ENCODE results near the gene MARK4. TPM values are rescaled to one million over a fixed set of nuclear protein-coding genes. Genes with fewer than 3 reads are reported as not detected.
A peak's percentile ranks its signal among the peaks of the same experiment; 100 is the strongest.

The MARK4 gene
- total and polyA plus RNA-seq, 4 donors = 3.5 to 11.1 (median 6.1) TPM

DNA sequence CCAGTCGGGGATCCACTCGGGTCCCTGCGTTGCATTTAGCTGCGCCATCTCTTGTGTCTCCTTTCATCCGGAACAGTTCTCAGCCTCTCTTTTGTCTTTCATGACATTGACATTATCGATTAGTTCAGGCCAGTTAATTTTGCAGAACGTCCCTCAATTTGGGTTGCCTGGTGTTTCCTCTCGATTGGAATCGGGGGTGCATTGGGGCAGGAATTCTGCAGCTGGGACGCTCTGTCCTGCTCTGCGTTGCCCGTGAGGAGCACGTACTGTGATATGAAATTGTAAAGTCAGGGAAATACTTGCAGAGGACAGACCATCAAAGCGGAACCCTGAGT, 22.4 kb downstream of the MARK4 start:
- Histone ChIP-seq H3K9me3 (ENCODE audit: control insufficient read depth in 4 of 4, low read length in 3 of 4) (no peaks in the 10 kb centered on the region), H3K4me1 (ENCODE audit: control insufficient read depth in 4 of 4, insufficient read depth in 4 of 4, low read length in 3 of 4) (peaks cover 8 to 49% (median 31%) of the 10 kb centered on the region in 4 donors), H3K27me3 (ENCODE audit: control insufficient read depth in 4 of 4, insufficient read depth in 4 of 4, low read length in 3 of 4) (no peaks in the 10 kb centered on the region), H3K4me3 (ENCODE audit: low read depth in 1 of 3, low read length in 3 of 3) (no peak overlapping the region), H3K36me3 (ENCODE audit: control insufficient read depth in 4 of 4, insufficient read depth in 3 of 4, low read depth in 1 of 4, low read length in 3 of 4) (peaks cover 0 to 16% (median 6%) of the 10 kb centered on the region in 4 donors), H3K9ac (ENCODE audit: low read depth in 1 of 2, low read length in 2 of 2) (peak overlapping the region in 1 of 2 donors; percentile 68), H3K27ac (ENCODE audit: low read depth in 1 of 2, low read length in 2 of 2) (peak overlapping the region; percentile 62 to 90)
- no peak for TF ChIP-seq TAF1 (conservative IDR thresholded peaks at IDR 0.05)
- TF ChIP-seq GABPA (IDR thresholded peaks at IDR 0.05 in 1 of 2, conservative IDR thresholded peaks at IDR 0.05 in 1 of 2) = no peak
- no peak for TF ChIP-seq NR2F2 (IDR thresholded peaks at IDR 0.05)
- TF ChIP-seq EGR1 (IDR thresholded peaks at IDR 0.05; ENCODE audit: low read depth in 2 of 2) = no peak
- TF ChIP-seq JUND (IDR thresholded peaks at IDR 0.05) = no peak
- TF ChIP-seq SP1 (IDR thresholded peaks at IDR 0.05) = no peak
- TF ChIP-seq RAD21 (IDR thresholded peaks at IDR 0.05) = no peak
- no peak for TF ChIP-seq YY1 (IDR thresholded peaks at IDR 0.05)
- no peak for TF ChIP-seq ZBTB33 (IDR thresholded peaks at IDR 0.05)
- no peak for TF ChIP-seq HNF4G (IDR thresholded peaks at IDR 0.05)
- TF ChIP-seq ATF3 (IDR thresholded peaks at IDR 0.05) = no peak
- no peak for TF ChIP-seq RXRA (IDR thresholded peaks at IDR 0.05)
- TF ChIP-seq, protein P1, sequence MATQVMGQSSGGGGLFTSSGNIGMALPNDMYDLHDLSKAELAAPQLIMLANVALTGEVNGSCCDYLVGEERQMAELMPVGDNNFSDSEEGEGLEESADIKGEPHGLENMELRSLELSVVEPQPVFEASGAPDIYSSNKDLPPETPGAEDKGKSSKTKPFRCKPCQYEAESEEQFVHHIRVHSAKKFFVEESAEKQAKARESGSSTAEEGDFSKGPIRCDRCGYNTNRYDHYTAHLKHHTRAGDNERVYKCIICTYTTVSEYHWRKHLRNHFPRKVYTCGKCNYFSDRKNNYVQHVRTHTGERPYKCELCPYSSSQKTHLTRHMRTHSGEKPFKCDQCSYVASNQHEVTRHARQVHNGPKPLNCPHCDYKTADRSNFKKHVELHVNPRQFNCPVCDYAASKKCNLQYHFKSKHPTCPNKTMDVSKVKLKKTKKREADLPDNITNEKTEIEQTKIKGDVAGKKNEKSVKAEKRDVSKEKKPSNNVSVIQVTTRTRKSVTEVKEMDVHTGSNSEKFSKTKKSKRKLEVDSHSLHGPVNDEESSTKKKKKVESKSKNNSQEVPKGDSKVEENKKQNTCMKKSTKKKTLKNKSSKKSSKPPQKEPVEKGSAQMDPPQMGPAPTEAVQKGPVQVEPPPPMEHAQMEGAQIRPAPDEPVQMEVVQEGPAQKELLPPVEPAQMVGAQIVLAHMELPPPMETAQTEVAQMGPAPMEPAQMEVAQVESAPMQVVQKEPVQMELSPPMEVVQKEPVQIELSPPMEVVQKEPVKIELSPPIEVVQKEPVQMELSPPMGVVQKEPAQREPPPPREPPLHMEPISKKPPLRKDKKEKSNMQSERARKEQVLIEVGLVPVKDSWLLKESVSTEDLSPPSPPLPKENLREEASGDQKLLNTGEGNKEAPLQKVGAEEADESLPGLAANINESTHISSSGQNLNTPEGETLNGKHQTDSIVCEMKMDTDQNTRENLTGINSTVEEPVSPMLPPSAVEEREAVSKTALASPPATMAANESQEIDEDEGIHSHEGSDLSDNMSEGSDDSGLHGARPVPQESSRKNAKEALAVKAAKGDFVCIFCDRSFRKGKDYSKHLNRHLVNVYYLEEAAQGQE (IDR thresholded peaks at IDR 0.05) = no peak
- TF ChIP-seq CTCF (IDR thresholded peaks at IDR 0.05; ENCODE audit: low read depth, low read length, missing input control) = no peak
- WGBS = 55% methylated on average over 14 of the region's 14 CpGs
- DNase-seq (ENCODE audit: low spot score) = no peak

DNA sequence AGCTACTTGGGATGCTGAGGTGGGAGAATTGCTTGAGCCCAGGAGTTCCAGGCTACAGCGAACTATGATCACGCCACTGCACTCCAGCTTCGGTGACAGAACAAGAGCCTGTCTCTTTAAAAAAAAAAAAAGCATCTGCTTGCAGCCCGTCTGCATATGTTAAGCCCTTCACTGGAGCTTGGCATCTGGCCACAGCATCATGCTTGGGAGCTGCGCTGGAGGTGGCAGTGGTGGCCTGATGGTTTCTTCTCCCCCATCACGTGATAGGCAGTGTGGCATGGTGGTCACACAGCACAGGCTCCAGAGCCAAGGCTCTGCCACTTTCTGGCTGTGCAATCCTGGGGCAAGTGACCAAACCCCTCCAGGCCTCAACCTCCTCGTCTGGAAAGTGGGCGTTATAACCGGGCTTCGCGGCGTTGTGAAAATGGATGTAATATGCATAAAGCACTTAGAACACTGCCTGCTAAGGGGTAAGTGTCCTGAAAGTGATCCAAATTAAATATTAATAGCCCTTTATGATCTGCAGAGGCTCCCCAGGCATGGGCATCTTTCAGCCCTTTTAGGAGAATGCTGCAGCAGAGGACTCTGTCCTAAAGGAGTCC, 24.4 kb downstream of the MARK4 start:
- Histone ChIP-seq H3K9ac (ENCODE audit: low read depth in 1 of 2, low read length in 2 of 2) (no peak overlapping the region), H3K27me3 (ENCODE audit: control insufficient read depth in 4 of 4, insufficient read depth in 4 of 4, low read length in 3 of 4) (no peaks in the 10 kb centered on the region), H3K9me3 (ENCODE audit: control insufficient read depth in 4 of 4, low read length in 3 of 4) (no peaks in the 10 kb centered on the region), H3K27ac (ENCODE audit: low read depth in 1 of 2, low read length in 2 of 2) (no peak overlapping the region), H3K4me3 (ENCODE audit: low read depth in 1 of 3, low read length in 3 of 3) (no peak overlapping the region), H3K36me3 (ENCODE audit: control insufficient read depth in 4 of 4, insufficient read depth in 3 of 4, low read depth in 1 of 4, low read length in 3 of 4) (peaks cover 0 to 12% (median 6%) of the 10 kb centered on the region in 4 donors), H3K4me1 (ENCODE audit: control insufficient read depth in 4 of 4, insufficient read depth in 4 of 4, low read length in 3 of 4) (peaks cover 10 to 54% (median 38%) of the 10 kb centered on the region in 4 donors)
- WGBS = 86% methylated on average over 12 of the region's 12 CpGs
- DNase-seq (ENCODE audit: low spot score) = no peak
- TF ChIP-seq HNF4G (IDR thresholded peaks at IDR 0.05) (no peak), FOXA1 (IDR thresholded peaks at IDR 0.05) (no peak), NR2F2 (IDR thresholded peaks at IDR 0.05) (no peak), GABPA (IDR thresholded peaks at IDR 0.05 in 1 of 2, conservative IDR thresholded peaks at IDR 0.05 in 1 of 2) (no peak), ATF3 (IDR thresholded peaks at IDR 0.05) (no peak), EGR1 (IDR thresholded peaks at IDR 0.05; ENCODE audit: low read depth in 2 of 2) (no peak), YY1 (IDR thresholded peaks at IDR 0.05) (no peak), FOXA2 (IDR thresholded peaks at IDR 0.05) (no peak), JUND (IDR thresholded peaks at IDR 0.05) (no peak), TAF1 (conservative IDR thresholded peaks at IDR 0.05) (no peak), CTCF (IDR thresholded peaks at IDR 0.05; ENCODE audit: low read depth, low read length, missing input control) (no peak), RXRA (IDR thresholded peaks at IDR 0.05) (no peak)
- TF ChIP-seq, protein P1 (IDR thresholded peaks at IDR 0.05) = no peak

Measured in liver (tissue), 9 donors.